A549 treated with CpdA at 1 μM for 4 hours (cell line): Measurements from ENCODE around the gene HMSD. TPM values are rescaled to one million over a fixed set of nuclear protein-coding genes. Genes with fewer than 3 reads are reported as not detected.

ENCODE experiments used
- total RNA-seq: library from RNA; stranded (reverse); fragments of 200-300 nt; extraction: Qiagen RNA extraction; gene quantifications from 5 replicates; pipeline ENCODE4 v1.2.3, GENCODE V29; 2022; ENCODE audit warnings: low read depth

HMSD gene, protein sequence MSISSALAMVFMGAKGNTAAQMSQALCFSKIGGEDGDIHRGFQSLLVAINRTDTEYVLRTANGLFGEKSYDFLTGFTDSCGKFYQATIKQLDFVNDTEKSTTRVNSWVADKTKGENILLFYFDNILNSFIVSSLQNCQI
- total RNA-seq = 0.34 to 0.59 TPM (median 0.54 TPM) in 3 of 5 replicates, not detected in the others

DNA sequence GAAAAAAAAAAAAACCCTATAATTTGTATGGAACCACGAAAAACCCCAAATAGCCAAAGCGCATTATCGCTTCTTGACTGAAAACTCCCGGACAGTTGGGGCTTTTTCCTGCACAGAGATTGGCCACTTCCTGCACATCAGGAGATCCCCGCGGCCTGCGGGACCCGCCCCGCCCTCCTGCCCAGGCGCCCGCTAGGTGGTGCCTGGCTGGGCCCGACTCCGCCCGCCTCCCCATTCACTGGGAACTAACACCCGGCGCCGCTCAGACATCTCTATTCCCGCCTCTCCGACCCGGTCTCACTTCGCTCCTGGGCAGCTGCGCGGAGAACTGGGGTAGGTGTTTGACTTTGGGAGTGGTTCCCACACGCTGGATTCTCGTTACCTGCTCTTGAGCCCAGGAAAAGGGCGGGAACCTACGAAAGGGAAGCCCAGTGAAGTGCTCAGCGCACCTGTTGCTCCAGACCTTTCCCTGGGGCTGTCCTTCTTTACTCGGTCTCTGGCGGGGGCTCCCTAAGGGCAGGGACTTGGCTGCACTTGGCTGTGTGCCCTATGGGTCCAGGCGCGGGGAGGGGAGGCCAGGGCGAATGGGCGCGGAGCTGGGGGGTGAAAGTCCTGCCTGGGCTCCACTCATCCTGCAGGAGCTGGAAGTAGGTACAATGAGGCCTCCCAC, at the start of gene HMSD:
TSS of gene HMSD (plus strand) at position 234 of the 670 bp plus-strand sequence. CDS start 4,155 bp downstream, outside the sequence.

DNA sequence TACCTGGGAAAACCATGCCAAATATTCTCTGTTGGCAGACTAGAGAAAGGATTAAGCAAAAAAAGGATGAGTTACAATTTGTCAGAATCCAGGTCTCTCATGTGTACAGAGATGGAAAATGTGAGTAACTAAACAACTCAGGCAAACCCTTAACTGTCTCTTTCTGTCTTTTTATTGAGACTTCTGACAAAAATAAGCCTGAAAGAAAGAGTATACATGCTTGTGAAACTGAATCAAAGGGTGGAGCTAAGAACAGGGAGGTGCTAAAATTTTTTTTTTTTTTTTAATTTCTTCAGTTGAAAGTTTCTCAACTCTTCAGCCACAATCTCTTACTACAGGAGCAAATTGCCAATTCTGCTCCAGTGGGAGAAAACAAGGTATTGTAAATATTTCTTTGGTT, 41.4 kb upstream of the HMSD start, which contains the start of gene SERPINB10:
TSS of gene SERPINB10 (plus strand) at position 295 of the 400 bp plus-strand sequence. CDS start 7,553 bp downstream, outside the sequence.

DNA sequence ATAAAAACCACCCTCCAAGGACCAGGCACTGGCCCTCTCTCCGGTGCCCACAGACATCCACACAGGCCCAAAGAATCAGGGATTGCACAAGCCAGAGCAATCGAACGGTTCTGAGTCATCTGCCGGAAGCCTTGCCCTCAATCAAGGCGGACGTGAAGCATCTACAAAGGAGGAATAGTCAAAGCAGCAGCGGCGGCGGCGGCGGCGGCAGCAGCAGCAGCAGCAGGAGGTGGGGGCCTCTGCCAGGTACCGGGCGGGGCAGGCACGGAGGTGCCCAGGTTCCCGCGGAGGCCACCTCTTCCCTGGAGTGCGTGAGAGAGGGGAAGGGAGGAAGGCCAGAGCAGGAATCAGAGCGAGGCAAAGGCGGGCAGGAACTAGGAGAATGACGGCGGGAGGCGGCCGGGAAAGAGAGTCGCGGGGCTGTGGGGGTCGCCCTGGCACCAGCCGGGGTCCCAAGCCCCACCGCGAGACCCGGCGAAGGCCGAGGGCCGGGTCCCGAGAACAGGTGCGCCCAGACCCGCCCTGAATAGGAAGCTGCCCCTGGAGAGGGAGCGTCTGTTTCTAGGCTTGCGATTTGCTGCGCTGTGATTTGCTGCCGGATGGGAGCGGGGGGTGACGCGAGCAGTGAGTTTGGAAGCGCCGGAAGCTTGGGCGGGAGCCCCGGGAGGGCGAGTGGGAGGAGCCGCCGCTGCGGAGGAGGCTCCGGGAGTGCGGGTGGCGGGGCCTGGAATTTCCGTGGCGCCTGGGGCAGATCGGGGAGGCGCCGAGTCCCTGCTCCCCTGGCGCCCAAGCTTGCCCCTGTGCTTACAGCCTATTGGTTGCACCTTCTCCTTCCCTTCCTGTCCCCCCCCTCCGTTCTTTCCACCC, 21.1 kb downstream of the HMSD start, which contains the start of gene SERPINB8:
TSS of gene SERPINB8 (plus strand) at position 140 of the 867 bp plus-strand sequence. CDS start 8,228 bp downstream, outside the sequence.

Other genes with a start within 250 kb of the HMSD start
- 0.11 TPM in 1 of 5 replicates, not detected in the others for gene SERPINB11, start 246.3 kb upstream of the HMSD start, total RNA-seq
- 1.7 to 3.3 TPM (median 2.8 TPM) in 5 replicates for gene SERPINB7, start 173.9 kb upstream of the HMSD start, total RNA-seq
- gene SERPINB2, start 61.6 kb upstream of the HMSD start, total RNA-seq = 0.06 to 0.08 TPM (median 0.07 TPM) in 3 of 5 replicates, not detected in the others
- not detected in 5 replicates for gene SERPINB10, start 41.3 kb upstream of the HMSD start, total RNA-seq
- gene SERPINB8, start 20.8 kb downstream of the HMSD start, total RNA-seq = 9.3 to 12.5 TPM (median 10.9 TPM) in 5 replicates
- not detected in 5 replicates for gene LINC00305, start 199.8 kb downstream of the HMSD start, total RNA-seq